HG03378 (cell line): ENCODE measurements around the gene MYH11.

Experiments used
- ATAC-seq: cut with Tn5 transposase; IDR thresholded peaks from one replicate; pipeline ENCODE4 v1.9.1; 2021; ENCODE audit warnings: mild to moderate bottlenecking, moderate library complexity; ENCODE audit not compliant: unreplicated experiment

MYH11 gene

DNA sequence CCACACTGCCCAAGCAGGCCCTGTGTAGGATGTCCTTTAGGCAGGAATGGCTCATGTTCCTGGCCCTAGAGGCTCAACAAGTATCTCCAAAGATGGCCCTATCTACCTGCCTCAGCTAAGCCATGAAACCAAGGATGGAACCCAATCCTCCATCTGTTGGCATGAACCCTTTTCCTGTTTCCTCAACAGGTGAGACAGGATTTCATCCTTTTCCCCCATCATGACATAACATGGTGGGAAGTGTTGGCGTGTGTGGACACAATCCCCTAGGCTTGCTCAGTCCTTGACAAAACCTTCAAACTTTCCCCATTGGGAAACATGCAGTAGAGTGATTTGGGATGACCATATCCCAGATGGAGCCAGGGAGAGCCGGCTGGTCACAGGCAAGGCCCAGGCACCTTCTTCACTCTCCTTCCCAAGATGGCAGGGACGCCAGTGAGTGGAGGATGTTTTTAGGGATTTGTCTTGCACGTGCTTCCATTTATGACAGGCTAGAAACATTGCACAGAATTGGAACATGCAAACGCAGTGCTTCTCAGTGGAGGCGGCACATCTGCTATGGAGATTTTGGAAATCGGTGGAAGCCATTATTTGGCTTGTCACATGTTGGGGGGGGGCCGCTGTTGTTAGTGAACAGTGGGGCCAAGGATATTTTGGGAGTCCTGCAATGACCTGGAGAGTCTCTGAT is 77.0 kb downstream of the MYH11 start:
- no peak for ATAC-seq

DNA sequence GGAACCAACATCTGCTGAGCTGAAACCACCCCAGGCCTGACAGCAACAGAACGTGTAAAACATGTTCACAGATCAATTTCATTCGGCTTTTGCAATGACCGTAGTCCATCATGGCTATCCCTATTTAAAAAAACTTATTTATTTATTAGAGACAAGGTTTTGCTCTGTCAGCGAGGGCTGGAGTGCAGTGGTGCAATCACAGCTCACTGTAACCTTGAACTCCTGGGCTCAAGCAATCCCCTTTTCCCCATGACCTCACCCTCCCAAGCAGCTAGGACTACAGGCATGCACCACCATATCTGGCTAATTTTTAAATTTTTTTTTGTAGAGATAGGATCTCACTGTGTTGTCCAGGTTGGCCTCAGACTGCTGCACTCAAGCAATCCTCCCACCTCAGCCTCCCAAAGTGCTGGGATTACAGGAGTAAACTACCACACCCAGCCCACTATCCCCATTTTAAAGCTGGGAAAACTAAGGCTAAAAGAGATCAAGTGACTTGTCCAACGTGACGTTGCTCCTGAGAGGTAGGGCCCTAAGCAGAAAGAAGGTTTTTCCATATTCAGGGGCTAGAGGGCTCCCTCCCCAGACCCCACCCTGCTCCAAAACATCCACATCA is 77.7 kb downstream of the MYH11 start:
- no peak for ATAC-seq

DNA sequence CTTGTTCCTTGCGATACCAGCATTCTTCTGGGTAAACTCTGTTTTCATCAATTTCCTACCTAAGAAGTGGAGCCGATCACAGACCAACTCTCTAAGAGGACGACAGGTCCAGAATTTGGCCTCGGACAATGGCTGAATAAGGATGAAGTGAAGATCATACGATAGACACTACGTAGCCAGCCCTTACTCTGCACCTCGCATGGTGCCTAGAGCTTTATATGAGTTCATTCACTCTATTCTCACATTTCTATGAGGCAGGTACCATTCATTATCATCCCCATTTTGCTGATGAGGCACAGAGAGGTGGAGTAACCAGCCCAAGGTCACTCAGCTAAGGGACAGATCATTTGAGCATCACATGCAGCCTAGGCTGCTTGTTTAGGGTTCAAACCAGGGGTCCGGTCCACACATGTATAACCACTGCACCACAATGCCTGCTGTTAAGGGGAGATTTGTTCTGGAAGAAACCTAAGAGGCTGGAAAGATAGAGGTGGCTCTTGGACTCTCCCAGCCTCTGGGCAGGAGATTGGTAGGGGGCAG is 78.6 kb downstream of the MYH11 start:
- no peak for ATAC-seq

DNA sequence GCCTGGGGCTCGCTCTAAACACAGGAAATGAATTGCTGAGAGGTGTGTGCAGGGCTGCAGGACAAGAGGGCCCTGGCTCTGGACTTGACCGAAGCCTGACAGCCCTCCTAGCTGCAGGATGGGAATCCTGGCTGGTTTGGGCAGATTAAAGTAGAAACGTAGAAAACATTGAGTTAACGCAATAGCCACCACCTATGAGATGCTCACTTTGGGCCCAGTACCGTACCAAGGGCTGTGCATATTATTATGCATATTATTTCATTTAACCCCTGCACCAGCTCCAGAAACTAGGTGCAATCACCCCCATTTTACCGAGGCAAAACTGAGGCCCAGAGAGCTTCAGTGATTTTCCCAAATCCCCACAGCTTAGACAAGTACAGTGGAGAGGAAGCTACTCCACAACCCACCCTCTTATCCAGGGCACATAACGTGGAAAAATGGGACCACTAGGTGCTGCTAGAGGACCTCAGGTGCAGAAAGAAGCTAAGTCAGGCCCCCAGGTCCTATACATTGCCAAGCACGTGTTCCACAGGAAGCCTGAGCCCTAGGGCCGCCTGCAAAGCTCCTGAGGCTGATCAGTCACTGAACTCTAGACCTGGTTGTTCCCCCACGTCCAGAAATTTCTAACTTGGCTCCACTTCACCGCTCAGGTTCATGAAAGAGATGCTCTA is 79.2 kb downstream of the MYH11 start:
- ATAC-seq, result no peak

DNA sequence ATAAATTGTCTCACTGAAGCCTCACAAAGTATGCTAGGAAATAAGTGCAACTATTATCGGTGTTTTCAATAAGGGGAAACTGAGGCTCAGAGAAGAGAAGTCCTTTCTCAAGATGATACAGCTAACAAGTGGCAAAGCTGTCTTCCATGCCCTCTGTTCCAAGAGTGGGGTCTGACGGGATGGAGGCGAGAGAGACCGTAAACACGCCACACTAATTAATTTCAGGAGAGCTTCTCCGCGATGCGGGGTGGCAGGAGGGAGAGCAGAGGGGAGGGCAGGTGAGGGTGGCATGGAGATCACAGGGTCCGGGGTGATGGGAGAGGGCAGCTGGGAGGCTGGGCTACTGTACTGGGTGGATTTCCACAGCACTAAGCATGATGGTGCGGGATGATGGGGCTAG is 80.3 kb downstream of the MYH11 start:
- no peak for ATAC-seq

DNA sequence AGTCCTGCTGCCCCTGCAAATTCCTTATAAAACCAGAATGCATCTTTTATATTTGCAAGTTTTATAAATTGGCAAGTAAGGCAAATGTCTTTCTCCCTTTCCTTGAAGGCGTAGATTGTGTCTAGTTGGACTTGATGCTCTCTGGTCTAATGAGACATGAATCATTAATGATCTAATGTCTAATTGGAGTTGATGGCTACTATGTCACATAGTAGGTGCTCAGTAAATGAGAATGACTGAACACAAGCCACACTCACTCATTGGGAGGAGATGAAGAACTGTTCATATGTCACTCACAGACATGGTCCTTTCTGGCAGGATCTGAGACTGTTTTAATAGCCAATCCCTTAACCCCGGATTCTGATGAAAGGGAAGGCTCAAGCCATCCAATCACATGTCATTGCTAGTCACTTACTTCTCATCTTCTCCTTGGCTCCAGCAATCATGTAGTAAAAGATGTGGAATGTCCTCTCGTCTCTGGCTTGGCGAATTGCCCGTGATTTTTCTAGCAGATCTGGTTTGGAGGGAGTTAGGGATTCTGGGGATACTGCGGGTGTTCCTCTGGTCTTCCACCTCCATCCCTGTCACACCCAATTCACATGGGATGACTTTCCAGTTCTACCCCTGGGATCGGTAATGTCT is 81.0 kb downstream of the MYH11 start:
- ATAC-seq, result no peak

DNA sequence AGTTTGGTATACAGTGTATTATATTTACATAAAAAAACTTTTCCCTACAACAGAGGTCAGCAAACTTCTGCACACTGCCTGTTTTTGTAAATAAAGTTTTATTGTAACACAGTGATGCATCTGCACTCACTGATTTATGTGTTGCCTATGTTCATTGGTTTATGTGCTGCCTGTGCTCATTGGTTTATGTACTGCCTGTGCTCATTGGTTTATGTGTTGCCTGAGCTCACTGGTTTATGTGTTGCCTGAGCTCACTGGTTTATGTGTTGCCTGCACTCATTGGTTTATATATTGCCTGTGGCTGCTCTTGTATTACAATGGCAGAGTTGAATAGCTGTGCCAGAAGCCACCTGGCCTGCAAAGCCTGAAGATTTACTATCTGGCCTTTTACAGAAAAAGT is 81.6 kb downstream of the MYH11 start:
- no peak for ATAC-seq

DNA sequence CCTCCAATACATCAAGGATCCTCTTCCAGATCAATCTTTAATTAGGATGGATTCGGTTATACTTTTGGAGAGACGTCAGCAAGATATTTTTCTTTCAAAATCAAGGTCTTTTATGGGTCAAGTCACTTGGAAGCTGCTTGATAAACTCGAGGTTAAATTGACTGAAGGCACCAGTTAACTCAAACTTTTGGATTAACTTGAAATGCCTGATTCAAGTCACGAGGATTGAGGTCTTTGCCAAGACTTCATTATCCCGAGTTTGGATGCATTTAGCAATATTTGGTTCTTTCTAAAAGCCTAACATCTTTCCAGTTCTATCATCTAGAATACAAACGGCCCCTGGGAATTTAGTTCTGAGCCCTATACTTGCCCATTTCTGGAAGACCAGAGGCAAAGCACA is 82.9 kb downstream of the MYH11 start:
- no peak for ATAC-seq

DNA sequence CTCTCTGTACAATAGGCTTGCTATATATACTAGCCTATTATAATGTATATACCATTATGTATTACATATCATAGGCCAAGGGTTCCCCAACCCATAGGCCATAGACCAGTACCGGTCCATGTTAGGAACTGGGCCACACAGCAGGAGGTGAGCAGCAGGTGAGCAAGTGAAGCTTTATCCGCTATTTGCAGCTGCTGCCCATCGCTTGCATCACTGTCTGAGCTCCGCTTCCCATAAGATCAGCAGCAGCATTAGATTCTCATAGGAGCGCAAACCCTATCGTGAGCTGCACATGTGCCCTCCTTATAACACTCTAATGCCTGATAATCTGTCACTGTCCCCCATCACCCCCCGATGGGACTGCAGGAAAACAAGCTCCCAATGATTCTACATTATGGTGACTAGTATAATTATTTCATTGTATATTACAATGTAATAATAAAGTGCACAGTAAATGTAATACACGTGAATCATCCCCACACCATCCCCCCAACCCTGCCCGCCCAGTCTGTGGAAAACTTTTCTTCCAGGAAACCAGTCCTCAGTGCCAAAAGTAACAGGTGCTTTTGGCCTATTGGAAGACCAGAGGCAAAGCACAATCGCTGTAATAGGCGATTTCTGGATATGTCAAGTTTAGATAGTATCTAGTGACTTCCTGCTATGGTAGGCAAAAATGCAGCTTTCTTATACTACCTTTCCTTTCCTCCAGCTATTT is 84.1 kb downstream of the MYH11 start:
- no peak for ATAC-seq

DNA sequence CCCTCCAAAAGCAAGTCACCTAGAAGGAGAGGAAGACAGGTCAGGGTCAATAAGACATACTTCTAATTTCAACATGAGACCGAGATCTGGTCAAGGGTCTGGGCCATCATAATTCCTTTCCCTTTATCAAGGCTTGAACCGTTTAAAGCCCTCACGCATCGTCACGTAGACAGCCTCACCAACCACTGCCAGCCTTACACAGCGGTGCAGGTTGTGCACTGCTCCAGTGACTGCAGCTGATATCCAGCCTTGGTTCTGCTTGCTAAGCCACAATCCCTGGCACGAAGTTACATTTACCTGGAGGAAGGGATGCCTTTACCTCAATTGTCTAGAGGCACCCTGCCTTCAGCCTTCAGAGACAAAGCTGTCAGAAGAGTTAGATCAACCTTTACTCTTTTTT is 85.1 kb downstream of the MYH11 start:
- no peak for ATAC-seq

DNA sequence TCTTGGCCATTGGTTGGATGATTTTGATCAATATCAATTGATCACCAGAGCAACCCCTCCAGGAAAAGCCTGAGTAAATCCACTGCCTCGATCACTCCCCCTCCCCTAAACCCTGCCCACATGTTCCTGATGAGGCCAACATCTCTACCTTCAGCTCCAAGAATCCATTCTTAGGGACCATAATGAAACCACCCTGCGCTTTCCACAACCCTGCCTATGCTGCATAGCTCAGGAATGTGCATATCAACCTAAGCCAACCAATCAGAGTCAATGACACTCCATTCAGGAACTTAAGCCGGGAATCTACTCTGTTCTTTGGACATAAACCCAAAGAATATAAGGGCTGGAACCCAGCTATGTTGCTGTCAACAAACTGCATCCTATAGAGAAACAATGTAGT is 86.3 kb downstream of the MYH11 start:
- no peak for ATAC-seq

DNA sequence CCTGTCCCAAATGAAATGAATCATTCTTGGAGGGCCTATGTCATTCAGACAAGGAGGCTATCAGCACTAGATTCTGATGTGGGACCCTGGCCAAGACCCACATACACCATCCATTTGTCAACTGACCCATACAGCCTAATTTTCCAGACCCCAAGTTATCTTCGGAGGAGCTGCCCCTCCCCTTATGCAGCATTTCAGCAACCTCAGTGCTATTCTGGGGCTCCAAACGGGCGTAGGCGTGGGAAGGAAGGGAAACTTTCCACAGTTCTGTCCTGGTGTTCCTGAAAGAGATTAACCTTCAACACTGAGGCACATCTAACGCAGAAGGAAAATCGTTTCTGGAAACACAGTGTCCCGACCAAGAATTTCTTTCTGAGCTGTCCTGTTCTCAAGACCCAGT is 86.7 kb downstream of the MYH11 start:
- ATAC-seq, result no peak

DNA sequence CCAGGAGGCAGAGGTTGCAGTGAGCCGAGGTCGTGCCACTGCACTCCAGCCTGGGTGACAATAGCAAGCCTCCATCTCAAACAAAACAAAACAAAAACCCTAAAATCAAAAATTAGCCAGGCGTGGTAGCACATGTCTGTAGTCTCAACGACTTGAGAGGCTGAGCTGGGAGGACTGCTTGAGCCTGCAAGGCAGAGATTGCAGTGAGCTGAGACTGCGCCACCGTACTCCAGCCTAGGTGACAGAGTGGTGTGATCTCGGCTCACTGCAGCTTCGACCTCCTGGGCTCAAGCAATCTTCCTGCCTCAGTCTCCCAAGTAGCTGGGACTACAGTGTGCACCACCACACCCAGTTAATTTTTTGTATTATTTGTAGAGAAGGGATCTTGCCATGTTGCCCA is 87.6 kb downstream of the MYH11 start:
- ATAC-seq, result no peak

DNA sequence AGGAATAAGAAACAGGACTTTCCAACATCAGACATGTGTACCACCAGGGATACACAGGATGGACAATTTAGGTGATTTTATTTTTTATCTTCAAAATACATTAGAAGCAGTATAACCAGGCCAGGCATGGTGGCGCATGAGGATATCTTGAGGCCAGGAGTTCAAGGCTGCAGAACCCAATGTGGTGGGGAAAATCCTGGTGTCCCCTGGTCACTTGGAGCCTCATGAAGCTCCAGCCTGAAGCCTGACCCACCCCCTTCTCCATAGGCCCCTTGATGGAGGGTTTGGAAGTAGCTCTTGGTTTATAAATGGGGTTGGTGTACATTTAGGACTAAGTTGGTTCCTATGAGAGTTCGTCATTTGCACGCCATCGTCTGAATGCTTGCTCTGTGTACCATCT is 88.6 kb downstream of the MYH11 start:
- no peak for ATAC-seq

DNA sequence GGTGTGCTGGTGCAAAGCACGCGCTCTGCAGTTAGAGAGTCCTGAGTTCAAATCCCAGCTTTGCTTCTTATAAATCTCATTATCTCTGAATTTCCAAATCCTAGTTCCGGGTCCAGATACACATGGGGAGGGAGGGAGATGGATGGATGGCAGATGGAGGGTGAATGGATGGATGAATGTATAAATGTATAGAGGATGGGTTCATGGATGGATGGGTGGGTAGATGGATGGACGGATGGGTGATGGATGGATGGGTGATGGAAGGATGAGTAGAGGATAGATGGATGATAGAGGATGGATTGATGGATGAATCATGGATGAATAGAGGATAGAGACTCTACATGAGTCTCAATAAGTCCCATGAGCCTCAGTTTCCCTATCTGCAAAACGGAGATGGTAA is 89.9 kb downstream of the MYH11 start:
- ATAC-seq, result no peak

DNA sequence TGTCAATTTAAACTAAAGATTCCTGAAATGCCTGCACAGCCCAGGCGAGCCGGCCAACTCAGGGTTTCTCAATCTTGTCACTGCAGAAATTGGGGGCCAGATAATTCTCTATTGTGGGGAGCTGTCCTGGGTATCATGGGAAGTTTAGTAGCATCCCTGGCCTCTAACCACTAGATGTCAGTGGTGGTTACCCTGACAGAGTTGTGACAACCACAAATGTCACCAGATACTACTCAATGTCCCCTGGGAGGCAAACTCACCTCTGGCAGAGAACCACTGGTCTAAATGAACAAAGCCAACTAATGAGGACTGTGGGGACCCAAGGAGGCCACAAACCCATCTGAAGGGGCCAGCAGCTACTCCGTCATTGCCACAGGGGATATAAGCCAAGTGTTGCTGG is 90.9 kb downstream of the MYH11 start:
- ATAC-seq, result peak; percentile 80

DNA sequence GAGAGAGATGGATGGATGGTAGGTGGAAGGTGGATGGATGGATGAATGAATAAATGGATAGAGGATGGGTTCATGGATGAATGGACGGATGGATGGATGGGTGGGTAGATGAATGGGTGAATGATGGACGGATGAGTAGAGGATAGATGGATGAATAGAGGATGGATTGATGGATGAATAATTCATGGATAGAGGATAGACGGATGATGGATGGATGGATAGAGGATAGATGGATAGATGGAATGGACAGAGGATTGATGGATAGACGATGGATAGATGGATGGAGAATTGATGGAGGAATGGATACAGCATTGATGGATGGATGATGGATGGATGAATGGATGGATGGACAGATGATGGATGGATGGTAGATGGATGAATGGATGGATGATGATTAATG is 91.7 kb downstream of the MYH11 start:
- ATAC-seq, result no peak

DNA sequence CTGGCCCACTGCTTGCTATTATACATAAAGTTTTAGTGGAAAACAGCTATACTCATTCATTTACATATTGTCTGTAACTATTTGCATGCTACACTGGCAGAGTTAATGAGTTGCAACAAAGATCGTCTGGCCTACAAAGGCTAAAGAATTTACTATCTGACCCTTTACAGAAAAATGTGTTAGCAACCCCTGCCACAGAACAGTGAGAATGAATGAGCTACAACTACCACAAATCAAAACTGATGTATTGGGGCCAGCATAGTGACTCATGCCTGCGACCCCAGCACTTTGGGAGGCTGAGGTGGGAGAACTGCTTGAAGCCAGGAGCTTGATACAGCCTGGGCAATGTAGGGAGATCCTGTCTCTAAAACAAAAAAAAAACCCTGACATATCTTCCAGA is 92.7 kb downstream of the MYH11 start:
- ATAC-seq, result no peak

DNA sequence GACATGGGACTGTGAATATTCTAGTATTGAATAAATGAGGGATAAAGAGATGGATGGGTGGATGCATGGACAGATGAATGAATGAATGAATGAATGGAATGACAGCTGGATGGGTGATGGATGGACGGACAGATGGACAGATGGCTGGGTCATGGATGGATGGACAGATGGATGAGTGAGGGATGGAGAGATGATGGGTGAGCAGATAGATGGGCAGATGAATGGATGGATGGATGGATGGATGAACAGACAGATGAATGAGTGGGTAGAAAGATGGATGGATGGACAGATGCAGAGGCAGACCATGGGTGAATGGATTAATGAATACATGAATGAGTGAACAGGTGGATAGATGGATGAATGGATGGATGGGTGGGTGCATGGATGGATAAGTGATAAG is 96.7 kb downstream of the MYH11 start:
- ATAC-seq, result no peak

DNA sequence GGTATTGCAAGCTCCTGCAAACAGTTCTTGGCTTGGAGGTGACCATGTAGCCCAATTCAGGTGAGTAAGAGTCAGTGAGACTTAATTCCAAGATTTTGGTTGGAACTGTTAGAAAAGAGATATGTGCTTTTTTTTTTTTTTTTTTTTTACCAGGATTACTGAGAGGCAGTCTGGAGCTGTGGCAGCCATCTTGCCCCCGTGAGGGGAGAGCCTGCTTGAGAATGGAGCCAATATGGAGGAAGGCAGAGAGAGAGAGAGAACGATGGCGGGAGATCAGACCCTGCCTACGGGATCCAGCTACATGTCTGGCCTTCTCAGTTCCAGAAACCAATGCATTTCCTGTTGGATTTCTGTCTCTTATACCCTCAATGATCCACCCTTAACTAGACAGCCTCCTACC is 97.8 kb downstream of the MYH11 start:
- ATAC-seq, result no peak

DNA sequence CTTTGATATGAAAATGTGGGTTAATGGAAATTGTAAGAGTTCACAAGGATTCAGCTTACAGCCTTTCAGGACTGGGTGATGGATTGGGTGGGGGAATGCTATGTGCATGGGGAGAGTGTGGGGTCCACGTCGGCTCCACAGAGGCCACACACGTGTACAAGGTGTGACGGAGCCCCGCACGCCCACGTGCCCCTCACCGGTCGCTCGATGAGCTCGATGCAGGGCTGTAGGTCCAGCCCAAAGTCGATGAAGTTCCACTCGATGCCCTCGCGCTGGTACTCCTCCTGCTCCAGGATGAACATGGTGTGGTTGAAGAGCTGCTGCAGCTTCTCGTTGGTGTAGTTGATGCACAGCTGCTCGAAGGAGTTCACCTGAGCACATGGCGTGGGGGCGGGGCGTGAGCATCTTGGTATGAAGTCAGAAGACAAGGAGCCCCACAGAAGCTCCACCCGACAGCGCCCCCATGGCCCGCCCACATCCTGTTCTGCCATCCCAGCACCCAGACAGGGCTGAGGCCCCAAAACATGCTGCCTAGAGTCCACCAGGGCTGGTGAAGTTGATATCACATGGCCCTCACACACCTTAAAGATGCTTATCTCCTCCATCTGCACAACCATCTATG is 99.1 kb downstream of the MYH11 start:
- no peak for ATAC-seq
